Stimulated activated CD4-positive, alpha-beta T cell treated with anti-CD3 and anti-CD28 coated beads, Interleukin-12 subunit alpha, Interleukin-12 subunit beta, amount 100 ng/mL, for 24 hours (primary cell): ENCODE results near the gene KLB.
"Not testable (repeated sequence)": the region's sequence is repeated elsewhere in the genome, so short reads cannot be mapped to it uniquely, and the experiment has no call there.

Experiments
- DNase-seq, 2 experiments: peaks; one replicate each; pipeline ENCODE4 v3.0.0-alpha.2; 2020; ENCODE audit warnings: low read depth in 2 of 2

Gene KLB

GRCh38 chr4:39426728-39427127, 20.0 kb downstream of the KLB start:
- DNase-seq: no peak

GRCh38 chr4:39427520-39428114, 20.9 kb downstream of the KLB start:
- DNase-seq: no peak

DNA sequence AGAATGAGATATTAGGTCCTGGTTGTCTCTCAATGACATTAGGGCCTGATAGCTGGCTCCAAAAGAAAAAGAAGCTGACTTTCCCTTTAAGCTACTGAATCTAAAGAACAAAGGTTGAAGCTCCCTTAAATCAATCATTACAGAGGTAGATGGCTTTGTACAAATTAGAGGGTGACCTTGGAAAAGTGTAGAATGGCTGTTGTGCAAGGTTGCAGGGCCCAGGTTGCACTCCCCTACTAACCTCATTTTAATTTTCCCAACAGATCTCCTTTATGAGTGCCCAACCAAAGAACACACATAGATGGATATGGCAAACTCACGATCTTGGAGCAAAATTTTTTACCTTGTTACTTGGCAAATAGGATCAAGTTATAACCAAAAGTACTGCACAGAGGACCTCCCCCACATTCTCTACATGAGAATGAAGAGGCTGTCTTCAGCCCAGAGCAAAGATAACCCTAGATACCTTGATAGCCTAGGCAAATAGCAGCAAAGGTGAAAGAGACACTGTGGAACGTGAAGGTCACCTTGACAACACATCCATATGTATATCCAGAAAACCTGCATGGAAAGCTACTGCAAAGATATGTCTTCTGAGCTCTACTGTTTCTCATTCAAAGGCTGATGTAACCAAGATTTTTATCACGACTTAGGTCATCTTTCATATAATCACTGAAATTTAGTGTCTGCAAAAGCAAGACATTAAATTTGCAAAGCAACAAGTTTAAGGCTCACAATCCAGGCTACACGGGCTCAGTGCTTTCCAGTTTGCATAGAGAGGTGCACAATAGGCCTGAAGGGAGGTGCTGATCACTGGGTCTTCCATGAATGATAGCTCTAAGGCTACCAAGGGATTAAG, 23.0 kb downstream of the KLB start:
- no peak for DNase-seq

- DNase-seq: no peak
Measured at GRCh38 chr4:39433878-39434492, 27.3 kb downstream of the KLB start.

GRCh38 chr4:39435659-39436563, 29.2 kb downstream of the KLB start:
- DNase-seq: no peak

- no peak for DNase-seq
Measured at GRCh38 chr4:39441593-39441992, 34.9 kb downstream of the KLB start.

- DNase-seq: no peak
Measured at GRCh38 chr4:39442998-39443397, 36.3 kb downstream of the KLB start.

- no peak for DNase-seq
Measured at GRCh38 chr4:39446483-39446841, 39.7 kb downstream of the KLB start.

DNA sequence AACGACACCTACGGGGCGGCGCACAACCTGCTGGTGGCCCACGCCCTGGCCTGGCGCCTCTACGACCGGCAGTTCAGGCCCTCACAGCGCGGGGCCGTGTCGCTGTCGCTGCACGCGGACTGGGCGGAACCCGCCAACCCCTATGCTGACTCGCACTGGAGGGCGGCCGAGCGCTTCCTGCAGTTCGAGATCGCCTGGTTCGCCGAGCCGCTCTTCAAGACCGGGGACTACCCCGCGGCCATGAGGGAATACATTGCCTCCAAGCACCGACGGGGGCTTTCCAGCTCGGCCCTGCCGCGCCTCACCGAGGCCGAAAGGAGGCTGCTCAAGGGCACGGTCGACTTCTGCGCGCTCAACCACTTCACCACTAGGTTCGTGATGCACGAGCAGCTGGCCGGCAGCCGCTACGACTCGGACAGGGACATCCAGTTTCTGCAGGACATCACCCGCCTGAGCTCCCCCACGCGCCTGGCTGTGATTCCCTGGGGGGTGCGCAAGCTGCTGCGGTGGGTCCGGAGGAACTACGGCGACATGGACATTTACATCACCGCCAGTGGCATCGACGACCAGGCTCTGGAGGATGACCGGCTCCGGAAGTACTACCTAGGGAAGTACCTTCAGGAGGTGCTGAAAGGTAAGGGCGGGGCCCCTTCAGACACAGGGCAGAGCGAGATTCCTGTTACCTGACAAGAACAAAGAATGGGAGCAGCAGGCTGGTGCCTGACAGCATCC, 40.3 kb downstream of the KLB start:
- peak in 1 of 2 experiments; percentile 26 for DNase-seq

- no peak for DNase-seq
Measured at GRCh38 chr4:39450618-39451017, 43.9 kb downstream of the KLB start.

DNA sequence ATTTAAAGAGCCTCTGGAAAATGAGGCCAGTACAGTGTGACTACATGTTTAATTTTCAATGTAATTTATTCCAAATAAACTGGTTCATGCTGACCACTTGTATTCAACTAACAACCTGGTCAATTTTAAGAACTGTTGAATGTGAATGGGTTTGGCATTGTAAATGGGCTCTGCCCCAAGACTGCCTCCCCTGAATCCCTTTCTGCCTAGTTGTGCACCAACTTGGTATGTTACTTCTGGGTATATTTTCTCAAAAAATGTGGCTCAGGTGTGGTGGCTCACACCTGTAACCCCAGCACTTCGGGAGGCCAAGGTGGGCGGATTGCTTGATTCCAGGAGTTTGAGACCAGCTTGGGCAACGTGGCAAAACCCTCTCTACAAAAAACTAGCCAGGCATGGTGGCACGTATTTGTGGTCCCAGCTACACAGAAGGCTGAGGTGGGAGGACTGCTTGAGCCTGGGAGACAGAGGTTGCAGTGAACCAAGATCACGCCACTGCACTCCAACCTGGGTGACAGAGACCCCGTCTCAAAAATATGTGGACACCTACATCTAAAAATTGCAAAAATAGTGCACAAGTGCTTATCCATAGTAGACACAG, 44.8 kb downstream of the KLB start:
- DNase-seq: no peak

DNA sequence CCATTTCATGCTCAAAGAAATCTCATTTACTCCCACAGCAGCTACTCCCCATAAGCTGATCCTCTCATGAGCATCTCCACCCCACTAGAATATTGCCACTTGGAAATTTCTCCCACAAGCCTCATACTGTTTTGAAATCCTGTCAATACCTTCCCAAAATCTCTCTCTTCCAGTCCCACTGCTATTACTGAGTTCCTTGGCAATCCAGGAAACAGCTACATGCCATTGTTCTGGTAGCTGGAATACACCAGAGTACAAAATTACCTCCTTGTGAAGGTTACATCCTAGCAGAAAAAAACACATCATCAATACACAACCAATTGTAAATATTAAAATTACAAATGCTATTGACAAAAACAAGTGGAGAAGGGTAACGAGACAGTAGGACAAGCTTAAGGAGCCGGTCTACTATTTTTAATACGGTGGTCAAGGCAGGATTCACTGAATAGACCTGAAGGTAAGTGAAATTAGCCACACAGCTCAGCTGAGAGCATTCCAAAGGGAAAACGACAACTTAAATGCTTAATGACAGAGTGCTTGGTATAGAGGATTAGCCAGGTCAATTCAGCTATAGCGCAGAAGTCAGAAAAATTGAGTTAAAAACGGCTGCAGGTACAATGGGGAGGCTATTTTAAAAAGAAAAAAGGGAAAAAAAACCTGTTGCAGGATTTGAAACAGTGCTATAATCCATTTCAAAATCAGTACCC, 45.6 kb downstream of the KLB start:
- no peak for DNase-seq

DNA sequence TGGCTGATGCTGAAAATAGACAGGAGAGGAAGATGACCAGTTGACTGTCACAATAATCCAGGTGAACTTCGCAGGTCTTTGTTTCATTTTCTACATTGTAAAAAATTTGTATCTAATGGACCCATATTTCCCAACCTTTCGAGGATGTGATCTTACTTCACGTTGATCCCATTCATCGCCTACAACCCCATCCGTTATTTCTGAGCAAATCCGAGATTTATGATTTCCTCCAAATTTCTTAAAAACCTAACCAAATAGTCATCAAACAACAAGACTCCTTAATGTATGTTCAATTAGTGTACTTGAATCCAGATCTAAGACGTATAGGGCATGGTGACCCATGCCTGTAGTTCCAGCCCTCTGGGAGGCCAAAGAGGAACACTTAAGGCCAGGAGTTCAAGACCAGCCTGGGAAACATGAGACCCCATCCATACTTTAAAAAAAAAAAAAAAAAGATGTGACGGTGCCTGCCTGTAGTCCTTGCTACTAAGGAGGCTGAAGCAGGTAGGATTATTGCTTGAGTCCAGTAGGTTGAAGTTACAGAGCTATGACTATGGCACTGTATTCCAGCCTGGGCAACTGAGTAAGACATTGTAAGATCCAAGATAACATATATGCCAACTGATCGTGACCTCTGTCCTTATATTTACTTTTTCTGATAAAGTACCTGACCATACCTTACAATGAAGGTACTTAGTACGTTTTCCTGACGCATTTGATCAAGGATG, 46.3 kb downstream of the KLB start:
- no peak for DNase-seq

GRCh38 chr4:39453738-39454137, 47.0 kb downstream of the KLB start:
- DNase-seq: no peak

DNA sequence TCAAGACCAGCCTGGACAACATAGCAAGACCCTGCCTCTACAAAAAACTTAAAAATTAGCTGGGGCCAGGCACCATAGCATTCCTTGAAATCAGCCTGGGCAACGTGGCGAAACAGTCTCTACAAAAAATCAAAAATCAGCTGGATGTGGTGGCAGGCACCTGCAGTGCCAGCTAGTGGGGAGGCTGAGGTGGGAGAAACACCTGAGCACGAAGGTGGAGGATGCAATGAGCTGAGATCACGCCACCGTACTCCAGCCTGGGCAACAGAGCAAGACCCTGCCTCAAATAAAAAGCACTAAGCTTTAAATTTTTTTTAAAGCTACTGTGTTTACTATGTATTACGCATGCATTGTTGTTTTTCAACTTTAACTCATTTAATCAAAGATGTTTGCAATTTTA, 48.8 kb downstream of the KLB start:
- DNase-seq: no peak

DNA sequence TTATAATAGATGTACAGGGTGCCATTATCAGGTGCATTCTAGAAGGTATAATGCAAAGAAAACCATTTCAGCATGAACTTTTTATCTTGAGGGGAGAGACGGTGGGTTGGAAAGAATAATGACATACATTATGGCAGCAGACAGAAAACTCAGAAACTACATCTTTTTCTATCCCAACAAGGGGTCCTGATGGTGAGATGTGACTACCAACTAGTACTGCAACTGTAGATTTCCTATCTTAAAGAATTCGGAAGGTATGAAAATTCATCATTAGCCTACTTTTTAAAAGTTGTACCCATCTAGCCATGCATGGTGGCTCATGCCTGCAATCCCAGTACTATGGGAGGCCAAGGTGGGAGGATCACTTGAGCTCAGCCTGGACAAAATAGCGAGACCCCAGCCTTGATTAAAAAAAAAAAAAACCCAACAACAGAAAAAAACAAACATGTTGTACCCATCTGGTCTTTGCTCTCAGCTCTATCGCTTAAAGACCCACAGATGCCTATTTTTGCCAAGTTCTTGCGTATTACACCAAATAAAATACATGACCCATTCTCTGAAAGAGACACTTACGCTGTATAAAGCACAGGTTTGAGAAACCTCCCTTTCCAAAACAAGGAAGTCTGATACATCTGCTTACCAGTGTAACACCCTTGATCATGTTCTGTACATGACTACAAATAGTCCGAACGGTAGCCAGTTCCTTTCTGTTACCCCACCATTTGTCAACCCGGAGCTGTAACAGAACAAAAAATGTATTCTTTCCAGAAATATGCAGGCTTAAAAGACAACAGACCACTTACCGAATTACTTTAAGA, 50.4 kb downstream of the KLB start:
- DNase-seq: no peak

DNA sequence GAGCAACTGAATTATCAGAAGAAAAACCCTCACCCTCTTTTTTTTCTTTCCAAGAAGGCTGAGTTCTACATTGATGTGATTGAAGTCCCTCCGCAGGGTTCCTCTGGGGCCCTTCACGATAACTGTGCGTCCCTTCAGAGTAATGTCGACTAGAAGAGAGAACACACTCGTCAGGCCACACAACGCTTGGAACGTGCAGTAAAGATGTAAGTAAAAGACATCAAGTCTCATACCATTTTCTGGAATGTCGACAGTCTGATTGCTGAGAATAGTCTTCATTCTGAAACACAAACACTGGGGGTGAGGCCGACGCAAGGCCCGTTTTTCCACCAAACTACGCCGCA, 51.4 kb downstream of the KLB start:
- not testable (repeated sequence) for DNase-seq

DNA sequence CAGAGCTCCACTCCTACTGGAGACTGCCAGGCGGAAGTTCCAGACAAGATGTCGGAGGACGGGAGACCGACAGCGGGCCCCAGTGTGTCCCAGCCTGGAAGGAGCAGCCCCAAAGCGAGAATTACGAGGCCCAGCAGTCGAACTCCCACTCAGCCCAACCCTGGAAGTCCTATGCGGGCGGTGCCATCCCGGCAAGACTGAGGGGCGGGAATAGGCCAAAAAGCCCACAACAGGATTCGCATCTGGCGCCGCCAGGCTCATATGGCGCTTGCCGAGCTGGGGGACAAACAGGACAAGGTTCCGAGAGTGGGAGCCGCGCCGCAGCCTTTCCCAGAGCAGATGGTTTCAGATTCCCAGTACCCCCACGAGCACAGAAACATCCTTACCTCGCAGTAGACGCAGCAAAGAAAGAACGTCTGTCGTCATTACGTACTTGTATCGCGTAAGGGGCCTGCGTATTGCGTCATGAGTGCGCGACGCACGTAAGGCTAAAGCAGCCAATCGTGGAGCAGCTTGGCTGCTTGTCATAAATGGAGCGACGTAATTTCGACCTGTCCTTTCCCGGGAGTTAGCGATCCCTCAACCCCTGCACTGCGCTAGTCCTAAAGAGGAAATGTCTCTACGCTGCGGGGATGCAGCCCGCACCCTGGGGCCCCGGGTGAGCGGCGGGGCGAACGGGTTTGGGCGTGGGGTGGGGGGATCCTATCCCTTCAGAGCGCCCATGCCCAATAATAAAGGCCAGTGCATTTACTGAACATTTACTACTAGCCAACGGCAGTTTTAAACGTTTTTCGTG, 52.0 kb downstream of the KLB start, which contains the start of the genes LIAS and RPL9:
Gene LIAS, plus strand, starts transcription at position 552 of the 796 bp plus-strand sequence. Its CDS starts 62 bp downstream, at position 614.
Gene RPL9, minus strand, starts transcription at position 418 of the 796 bp plus-strand sequence. CDS start 483 bp downstream, outside the sequence.
- peak; percentile 90 to 91 for DNase-seq
